H1 (cell line): ENCODE measurements around the gene PRPF40B. TPM values are rescaled to one million over a fixed set of nuclear protein-coding genes. Genes with fewer than 3 reads are reported as not detected.

Experiments
- CTCF ChIA-PET: fragments of 300-600 bp; sonication (Branson Sonifier 250); formaldehyde crosslinking; loops from one replicate; lab custom pipeline; 2021; ENCODE audit not compliant: partially characterized antibody; lab: Charles Lee
- POLR2A ChIA-PET: fragments of 300-600 bp; sonication (Branson Sonifier 250); formaldehyde crosslinking; loops from one replicate; lab custom pipeline; 2021; ENCODE audit warnings: inconsistent platforms; ENCODE audit not compliant: partially characterized antibody; lab: Charles Lee
- DNase-seq, 2 experiments: peaks; one replicate each; pipeline versions ENCODE4 v3.0.0 to v3.0.0-alpha.2; 2010 to 2022; ENCODE audit warnings: low spot score in 2 of 2, low read depth in 1 of 2, mixed read lengths in 1 of 2
- FAIRE-seq: peaks from 2 replicates; lab custom pipeline; 2011; peaks lifted over from hg19 to GRCh38; lab: Jason Lieb, UNC
- H2AFZ ChIP-seq: 2 replicates; pipeline ENCODE4 v1.8.1; 2012; ENCODE audit warnings: low read length, inconsistent platforms
- H2AK5ac ChIP-seq: 2 replicates; pipeline ENCODE4 v1.6.1; 2013; ENCODE audit warnings: low read depth, low read length
- H2BK120ac ChIP-seq: replicated peaks from 2 replicates; pipeline ENCODE3; 2013; ENCODE audit warnings: low read depth, low read length, inconsistent platforms
- H2BK12ac ChIP-seq: 2 replicates; pipeline ENCODE4 v1.6.1; 2013; ENCODE audit warnings: low read depth, low read length
- H2BK15ac ChIP-seq: 2 replicates; pipeline ENCODE4 v1.6.1; 2013; ENCODE audit warnings: low read length
- H2BK20ac ChIP-seq: 2 replicates; pipeline ENCODE4 v1.6.1; 2013; ENCODE audit warnings: low read length
- H2BK5ac ChIP-seq: 2 replicates; pipeline ENCODE4 v1.6.1; 2013; ENCODE audit warnings: low read depth, low read length
- H3K14ac ChIP-seq: 2 replicates; pipeline ENCODE4 v1.6.1; 2013; ENCODE audit warnings: inconsistent platforms; ENCODE audit not compliant: insufficient read length
- H3K18ac ChIP-seq: 2 replicates; pipeline ENCODE4 v1.6.1; 2013; ENCODE audit warnings: low read length; ENCODE audit errors: extremely low read depth
- H3K23ac ChIP-seq: 2 replicates; pipeline ENCODE4 v1.6.1; 2013; ENCODE audit warnings: inconsistent platforms; ENCODE audit not compliant: insufficient read length
- H3K23me2 ChIP-seq: 2 replicates; pipeline ENCODE4 v1.6.1; 2013; ENCODE audit warnings: low read depth, low read length
- H3K27ac ChIP-seq: 2 replicates; pipeline ENCODE4 v1.6.1; 2011; ENCODE audit warnings: low read depth, low read length, inconsistent platforms
- H3K27me3 ChIP-seq, 4 experiments: replicated peaks in 1 of 4; 1 replicate in 1 of 4; 2 replicates in 3 of 4; pipeline versions ENCODE4 v1.6.1 to v1.8.1; 2011 to 2013; ENCODE audit warnings: low read length in 3 of 4, mild to moderate bottlenecking in 3 of 4, inconsistent platforms in 2 of 4, mixed read lengths in 2 of 4, moderate library complexity in 1 of 4; ENCODE audit not compliant: control insufficient read depth in 3 of 4, insufficient read depth in 3 of 4; ENCODE audit errors: extremely low read depth in 1 of 4
- H3K36me3 ChIP-seq, 4 experiments: 2 replicates each; pipeline versions ENCODE4 v1.6.1 to v1.8.1; 2011 to 2013; ENCODE audit warnings: mild to moderate bottlenecking in 4 of 4, low read length in 3 of 4, moderate library complexity in 2 of 4, control low read depth in 1 of 4, inconsistent platforms in 1 of 4; ENCODE audit not compliant: insufficient read depth in 4 of 4, control insufficient read depth in 2 of 4
- H3K4ac ChIP-seq: replicated peaks from 2 replicates; pipeline ENCODE3; 2013; ENCODE audit warnings: low read length, low read depth, mixed read lengths, inconsistent platforms; ENCODE audit not compliant: insufficient read length
- H3K4me1 ChIP-seq, 4 experiments: replicated peaks in 1 of 4; 1 replicate in 1 of 4; 2 replicates in 3 of 4; pipeline versions ENCODE4 v1.6.1 to v1.8.1; 2011 to 2013; ENCODE audit warnings: low read length in 3 of 4, inconsistent platforms in 2 of 4, mixed read lengths in 1 of 4; ENCODE audit not compliant: insufficient read depth in 4 of 4, control insufficient read depth in 3 of 4
- H3K4me2 ChIP-seq, 2 experiments: 2 replicates each; pipeline versions ENCODE4 v1.6.1 to v1.8.1; 2011 to 2013; ENCODE audit warnings: low read depth in 2 of 2, low read length in 2 of 2, control low read depth in 1 of 2, inconsistent platforms in 1 of 2, mild to moderate bottlenecking in 1 of 2; ENCODE audit not compliant: insufficient read depth in 1 of 2
- H3K4me3 ChIP-seq, 4 experiments: fragments of 200-600, 300-600 bp in 1 of 4; sonication (generic), shearing (Covaris generic), sonication (Bioruptor Twin) in 1 of 4; 2 replicates each; pipeline versions ENCODE4 v1.5.1 to v1.8.1; 2011 to 2016; ENCODE audit warnings: low read length in 4 of 4, low read depth in 3 of 4, control low read depth in 2 of 4, inconsistent platforms in 2 of 4, mild to moderate bottlenecking in 2 of 4, mixed read lengths in 1 of 4, moderate library complexity in 1 of 4; ENCODE audit not compliant: insufficient read depth in 2 of 4; ENCODE audit errors: extremely low read depth in 1 of 4
- H3K56ac ChIP-seq: replicated peaks from 2 replicates; pipeline ENCODE3; 2013; ENCODE audit warnings: low read depth, mild to moderate bottlenecking, mixed read lengths, low read length, inconsistent platforms; ENCODE audit not compliant: insufficient read length
- H3K79me1 ChIP-seq: 2 replicates; pipeline ENCODE4 v1.6.1; 2013; ENCODE audit warnings: low read depth, low read length, control low read depth
- H3K79me2 ChIP-seq, 2 experiments: 2 replicates each; pipeline versions ENCODE4 v1.6.1 to v1.8.1; 2012 to 2013; ENCODE audit warnings: low read length in 2 of 2, mild to moderate bottlenecking in 2 of 2, inconsistent platforms in 1 of 2; ENCODE audit not compliant: insufficient read depth in 2 of 2, control insufficient read depth in 1 of 2
- H3K9ac ChIP-seq, 4 experiments: replicated peaks in 1 of 4; 1 replicate in 1 of 4; 2 replicates in 3 of 4; pipeline versions ENCODE4 v1.6.1 to v1.8.1; 2011 to 2013; ENCODE audit warnings: low read depth in 3 of 4, low read length in 3 of 4, control low read depth in 2 of 4, mild to moderate bottlenecking in 2 of 4, moderate library complexity in 2 of 4, inconsistent platforms in 1 of 4; ENCODE audit errors: extremely low read depth in 1 of 4
- H3K9me3 ChIP-seq, 2 experiments: 2 replicates each; pipeline versions ENCODE4 v1.6.1 to v1.8.1; 2012 to 2013; ENCODE audit warnings: mild to moderate bottlenecking in 2 of 2, moderate library complexity in 2 of 2, control low read depth in 1 of 2, inconsistent platforms in 1 of 2, low read depth in 1 of 2, low read length in 1 of 2, mixed read lengths in 1 of 2; ENCODE audit not compliant: insufficient read depth in 2 of 2
- H4K20me1 ChIP-seq, 2 experiments: replicated peaks in 1 of 2; 2 replicates each; pipeline versions ENCODE3 to v1.8.1; 2011 to 2013; ENCODE audit warnings: inconsistent platforms in 2 of 2, low read length in 2 of 2, mild to moderate bottlenecking in 1 of 2; ENCODE audit not compliant: insufficient read depth in 2 of 2, control insufficient read depth in 1 of 2
- H4K5ac ChIP-seq: 2 replicates; pipeline ENCODE4 v1.6.1; 2013; ENCODE audit warnings: low read length, low read depth, mixed read lengths, inconsistent platforms; ENCODE audit not compliant: insufficient read length
- H4K8ac ChIP-seq: 2 replicates; pipeline ENCODE4 v1.8.0; 2013; ENCODE audit warnings: mild to moderate bottlenecking, moderate library complexity, low read length, inconsistent platforms; ENCODE audit not compliant: insufficient read depth; ENCODE audit errors: extremely low read depth
- H4K91ac ChIP-seq: replicated peaks from 2 replicates; pipeline ENCODE3; 2013; ENCODE audit warnings: low read length, mixed read lengths, inconsistent platforms; ENCODE audit not compliant: insufficient read length
- BCL11A ChIP-seq, 2 experiments: IDR thresholded peaks; one replicate each; pipeline ENCODE4 v1.6.1; 2011; ENCODE audit warnings: low read depth in 2 of 2, low read length in 2 of 2, mild to moderate bottlenecking in 2 of 2
- FOSL1 ChIP-seq: IDR thresholded peaks from 2 replicates; pipeline ENCODE4 v1.6.1; 2011; ENCODE audit warnings: mild to moderate bottlenecking, low read depth, low read length, moderate library complexity; ENCODE audit not compliant: insufficient read depth
- HDAC6 ChIP-seq: IDR thresholded peaks from one replicate; pipeline ENCODE4 v1.7.1; 2012; ENCODE audit warnings: low read depth, mild to moderate bottlenecking, inconsistent platforms, low read length, moderate library complexity
- JUND ChIP-seq: IDR thresholded peaks from 2 replicates; pipeline ENCODE4 v1.6.1; 2011; ENCODE audit warnings: mild to moderate bottlenecking, improper control_type of control experiment, low read length
- RFX5 ChIP-seq: IDR thresholded peaks from 2 replicates; pipeline ENCODE4 v1.6.1; 2011; ENCODE audit warnings: low read depth, low read length, improper control_type of control experiment, borderline replicate concordance
- SIRT6 ChIP-seq: IDR thresholded peaks from one replicate; pipeline ENCODE4 v1.7.1; 2012; ENCODE audit warnings: low read length, inconsistent platforms
- SP1 ChIP-seq: IDR thresholded peaks from 2 replicates; pipeline ENCODE4 v1.6.1; 2011; ENCODE audit warnings: low read depth, low read length
- TAF7 ChIP-seq: optimal IDR thresholded peaks from 2 replicates; pipeline ENCODE3; 2011; ENCODE audit warnings: low read depth, mild to moderate bottlenecking, inconsistent platforms, low read length, moderate library complexity, borderline replicate concordance
- TBP ChIP-seq: IDR thresholded peaks from 2 replicates; pipeline ENCODE4 v1.6.1; 2011; ENCODE audit warnings: low read depth, low read length, improper control_type of control experiment
- USF2 ChIP-seq: IDR thresholded peaks from 2 replicates; pipeline ENCODE4 v1.6.1; 2011; ENCODE audit warnings: low read length, improper control_type of control experiment
- ZNF274 ChIP-seq: IDR thresholded peaks from 2 replicates; pipeline ENCODE4 v1.7.0; 2012; ENCODE audit warnings: low read length, borderline replicate concordance; ENCODE audit errors: extremely low read depth
- WGBS, 2 experiments: shearing (Covaris generic) in 1 of 2; methylation state at CpG; one replicate each; pipeline versions ENCODE4 v1.1.6 to v1.1.7; 2013 to 2015; ENCODE audit warnings: low lambda C conversion rate in 2 of 2, mixed read lengths in 2 of 2, inconsistent platforms in 1 of 2, low coverage in 1 of 2, missing lambda C conversion rate in 1 of 2; ENCODE audit not compliant: insufficient replicate concordance in 2 of 2, insufficient coverage in 1 of 2, insufficient read length in 1 of 2; ENCODE audit errors: extremely low coverage in 1 of 2, missing lambda C conversion rate in 1 of 2; 5-methylcytosine and 5-hydroxymethylcytosine counted together
- polyA plus RNA-seq, 7 experiments: library from polyadenylated mRNA; depleted of rRNA in 3 of 7; stranded (reverse) in 5 of 7; unstranded in 2 of 7; fragments of >200 nt in 5 of 7; fragments of 200-250 nt in 2 of 7; gene quantifications; 1 replicate in 5 of 7; 2 replicates in 1 of 7; 4 replicates in 1 of 7; pipeline versions ENCODE4 v1.2.1 to v1.2.3, GENCODE V29; 2011 to 2013; ENCODE audit warnings: missing spikeins in 2 of 7, mixed read lengths in 2 of 7
- total RNA-seq: library from RNA; stranded (reverse); fragmentation: NEBNext Ultra II Directional; extraction: Animal tissue kit (Norgen Biotek cat#: 25700); gene quantifications from 2 replicates; pipeline ENCODE4 v1.2.1, GENCODE V29; 2021

Gene PRPF40B
- total and polyA plus RNA-seq, 2 of the 8 experiments (the other 6 are each of a cell fraction or from before 2014, with no cell fraction given): 14.4 to 24.4 TPM

GRCh38 chr12:49664167-49664566 lies 40.8 kb downstream of the PRPF40B start:
- peaks cover 3 to 6% (median 4%) of the 10 kb centered on the region in 4 experiments; a peak in 4 of 7 replicates for H3K4me1 ChIP-seq
- ChIA-PET POLR2A (interaction anchor here (0.6 to 4.3 kb wide), 10 partner anchors 10 to 108 kb away, joined by 3 to 36 read pairs (median 4); partner anchors contain the start of genes FMNL3 and TMBIM6), CTCF (interaction anchor here (1.2 to 5.8 kb wide), 7 partner anchors 10 to 98 kb away, joined by 4 to 30 read pairs (median 7); no protein-coding TSS in a partner anchor)
- H3K9ac ChIP-seq: no peak overlapping the region
- no peaks in the 10 kb centered on the region; the same call in 1 of the 2 replicates for H3K79me1 ChIP-seq
- H2BK20ac ChIP-seq: no peak overlapping the region
- peaks cover 1% of the 10 kb centered on the region in 2 experiments for H4K20me1 ChIP-seq
- H4K5ac ChIP-seq: no peak overlapping the region
- H4K91ac ChIP-seq: no peak overlapping the region
- no peak overlapping the region for H3K4me2 ChIP-seq
- H2BK5ac ChIP-seq: peak overlapping the region; percentile 90; the same call in 1 of the 2 replicates
- no peak overlapping the region for H3K56ac ChIP-seq
- no peaks in the 10 kb centered on the region for H3K79me2 ChIP-seq
- no peak overlapping the region for H2BK15ac ChIP-seq
- no peak overlapping the region for H3K27ac ChIP-seq
- FAIRE-seq (no peak), DNase-seq (no peak)
- H3K27me3 ChIP-seq: no peaks in the 10 kb centered on the region
- H2BK12ac ChIP-seq: peak overlapping the region; percentile 75; the same call in 1 of the 2 replicates
- no peak overlapping the region; the same call in 1 of the 2 replicates for H2AK5ac ChIP-seq
- H3K36me3 ChIP-seq: peaks cover 0 to 13% (median 4%) of the 10 kb centered on the region in 4 experiments; a peak in 4 of 8 replicates
- H3K18ac ChIP-seq: no peak overlapping the region
- 91% methylated on average over 4 of the region's 4 CpGs; no CpG with 5 or more reads in 1 of the 2 experiments for WGBS, 2 experiments
- no peaks in the 10 kb centered on the region for H3K23me2 ChIP-seq
- H3K14ac ChIP-seq: no peak overlapping the region
- H3K4me3 ChIP-seq: no peak overlapping the region
- no peak overlapping the region for H3K4ac ChIP-seq
- no peak overlapping the region for H4K8ac ChIP-seq
- no peak overlapping the region for H2BK120ac ChIP-seq
- no peak overlapping the region for H3K23ac ChIP-seq
- H2AFZ ChIP-seq: no peak overlapping the region
- H3K9me3 ChIP-seq: no peaks in the 10 kb centered on the region
- TF ChIP-seq ZNF274 (no peak), TAF7 (no peak), JUND (no peak), SIRT6 (no peak), SP1 (no peak), USF2 (no peak), TBP (no peak), HDAC6 (no peak), RFX5 (no peak), FOSL1 (no peak), BCL11A (IDR thresholded peaks at IDR 0.05; ENCODE audit: low read depth in 2 of 2, low read length in 2 of 2) (no peak)
